ENCODE results near the gene ETFA. TPM values are rescaled to one million over a fixed set of nuclear protein-coding genes. Genes with fewer than 3 reads are reported as not detected.

ETFA gene
- total and polyA plus RNA-seq, 2 donors = 83.5 to 116 TPM

DNA sequence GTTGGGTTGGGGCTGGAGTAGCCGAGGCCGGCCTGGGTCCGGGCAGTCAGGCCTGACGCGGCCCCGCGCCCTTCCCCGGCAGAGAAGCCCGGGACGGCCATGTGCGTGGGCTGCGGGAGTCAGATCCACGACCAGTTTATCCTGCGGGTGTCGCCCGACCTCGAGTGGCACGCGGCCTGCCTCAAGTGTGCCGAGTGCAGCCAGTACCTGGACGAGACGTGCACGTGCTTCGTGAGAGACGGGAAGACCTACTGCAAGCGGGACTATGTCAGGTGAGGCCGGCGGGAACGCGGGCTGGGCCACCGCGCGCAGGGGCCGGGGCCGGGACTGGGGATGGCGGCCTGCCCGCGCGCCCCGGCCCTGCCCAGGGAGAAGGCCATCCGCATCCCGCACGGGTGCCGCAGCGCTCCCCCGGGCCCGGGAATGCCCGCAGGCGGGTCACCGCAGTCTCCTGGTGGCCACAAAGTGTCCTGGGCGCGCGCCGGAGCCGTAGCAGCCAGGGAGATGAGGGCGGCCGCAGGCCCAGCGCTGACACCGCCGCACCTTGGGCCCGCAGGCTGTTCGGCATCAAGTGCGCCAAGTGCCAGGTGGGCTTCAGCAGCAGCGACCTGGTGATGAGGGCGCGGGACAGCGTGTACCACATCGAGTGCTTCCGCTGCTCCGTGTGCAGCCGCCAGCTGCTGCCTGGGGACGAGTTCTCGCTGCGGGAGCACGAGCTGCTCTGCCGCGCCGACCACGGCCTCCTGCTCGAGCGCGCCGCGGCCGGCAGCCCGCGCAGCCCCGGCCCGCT, 26.6 kb upstream of the ETFA start:
- H3K27me3 ChIP-seq (ENCODE audit: control insufficient read depth in 2 of 2, insufficient read depth in 1 of 2, low read length in 1 of 2) = peaks cover 93 to 100% of the 10 kb centered on the region in 2 donors
- no peaks in the 10 kb centered on the region for H3K36me3 ChIP-seq (ENCODE audit: control insufficient read depth in 2 of 2, insufficient read depth in 2 of 2, low read length in 1 of 2)
- peaks cover 23 to 53% of the 10 kb centered on the region in 2 donors for H3K4me1 ChIP-seq (ENCODE audit: control insufficient read depth in 2 of 2, insufficient read depth in 2 of 2, low read length in 2 of 2)
- H3K4me3 ChIP-seq (ENCODE audit: low read length in 2 of 2) = peak overlapping the region in 1 of 2 donors; percentile 0
- H3K27ac ChIP-seq (ENCODE audit: low read depth in 1 of 2, low read length in 1 of 2) = no peak overlapping the region
- peak in 1 of 9 donors; percentile 56 for DNase-seq (ENCODE audit: low read depth in 6 of 9, low spot score in 9 of 9)
- 3% methylated on average over 89 of the region's 89 CpGs for WGBS
- peaks cover 3 to 17% of the 10 kb centered on the region in 2 donors for H3K9me3 ChIP-seq (ENCODE audit: control insufficient read depth in 2 of 2, insufficient read depth in 1 of 2, low read length in 1 of 2)

GRCh38 chr15:76337059-76337695, 25.9 kb upstream of the ETFA start:
- Histone ChIP-seq H3K36me3 (ENCODE audit: control insufficient read depth in 2 of 2, insufficient read depth in 2 of 2, low read length in 1 of 2) (no peaks in the 10 kb centered on the region), H3K4me3 (ENCODE audit: low read length in 2 of 2) (peak overlapping the region in 1 of 2 donors; percentile 36), H3K27me3 (ENCODE audit: control insufficient read depth in 2 of 2, insufficient read depth in 1 of 2, low read length in 1 of 2) (peaks cover 90 to 100% of the 10 kb centered on the region in 2 donors), H3K27ac (ENCODE audit: low read depth in 1 of 2, low read length in 1 of 2) (no peak overlapping the region), H3K4me1 (ENCODE audit: control insufficient read depth in 2 of 2, insufficient read depth in 2 of 2, low read length in 2 of 2) (peaks cover 19 to 51% of the 10 kb centered on the region in 2 donors), H3K9me3 (ENCODE audit: control insufficient read depth in 2 of 2, insufficient read depth in 1 of 2, low read length in 1 of 2) (peaks cover 0 to 17% of the 10 kb centered on the region in 2 donors)
- 7% methylated on average over 25 of the region's 25 CpGs for WGBS
- peak in 1 of 9 donors; percentile 49 for DNase-seq (ENCODE audit: low read depth in 6 of 9, low spot score in 9 of 9)

GRCh38 chr15:76336254-76337058, 25.2 kb upstream of the ETFA start, which contains the start of gene ISL2:
ISL2 (plus strand) TSS chr15:76336773; CDS start chr15:76336884, 111 bp downstream.
- H3K9me3 ChIP-seq (ENCODE audit: control insufficient read depth in 2 of 2, insufficient read depth in 1 of 2, low read length in 1 of 2) = peaks cover 0 to 10% of the 10 kb centered on the region in 2 donors
- no peaks in the 10 kb centered on the region for H3K36me3 ChIP-seq (ENCODE audit: control insufficient read depth in 2 of 2, insufficient read depth in 2 of 2, low read length in 1 of 2)
- peaks cover 83 to 94% of the 10 kb centered on the region in 2 donors for H3K27me3 ChIP-seq (ENCODE audit: control insufficient read depth in 2 of 2, insufficient read depth in 1 of 2, low read length in 1 of 2)
- peak in 1 of 9 donors; percentile 56 for DNase-seq (ENCODE audit: low read depth in 6 of 9, low spot score in 9 of 9)
- H3K27ac ChIP-seq (ENCODE audit: low read depth in 1 of 2, low read length in 1 of 2) = no peak within 1 kb of the TSS
- H3K4me1 ChIP-seq (ENCODE audit: control insufficient read depth in 2 of 2, insufficient read depth in 2 of 2, low read length in 2 of 2) = peaks cover 19 to 47% of the 10 kb centered on the region in 2 donors
- 7% methylated on average over 40 of the region's 40 CpGs for WGBS
- peak within 1 kb of the TSS; percentile 19 to 36 for H3K4me3 ChIP-seq (ENCODE audit: low read length in 2 of 2)

- 5% methylated on average over 39 of the region's 39 CpGs for whole genome bisulfite sequencing
- H3K4me3 ChIP-seq (ENCODE audit: low read length in 2 of 2) = peak overlapping the region; percentile 19 to 36
- no peaks in the 10 kb centered on the region for H3K36me3 ChIP-seq (ENCODE audit: control insufficient read depth in 2 of 2, insufficient read depth in 2 of 2, low read length in 1 of 2)
- H3K27me3 ChIP-seq (ENCODE audit: control insufficient read depth in 2 of 2, insufficient read depth in 1 of 2, low read length in 1 of 2) = peaks cover 79 to 92% of the 10 kb centered on the region in 2 donors
- peaks cover 14 to 44% of the 10 kb centered on the region in 2 donors for H3K4me1 ChIP-seq (ENCODE audit: control insufficient read depth in 2 of 2, insufficient read depth in 2 of 2, low read length in 2 of 2)
- peak in 1 of 9 donors; percentile 47 for DNase-seq (ENCODE audit: low read depth in 6 of 9, low spot score in 9 of 9)
- no peak overlapping the region for H3K27ac ChIP-seq (ENCODE audit: low read depth in 1 of 2, low read length in 1 of 2)
- peaks cover 0 to 10% of the 10 kb centered on the region in 2 donors for H3K9me3 ChIP-seq (ENCODE audit: control insufficient read depth in 2 of 2, insufficient read depth in 1 of 2, low read length in 1 of 2)
Measured at GRCh38 chr15:76335307-76336253, 24.3 kb upstream of the ETFA start.

DNA sequence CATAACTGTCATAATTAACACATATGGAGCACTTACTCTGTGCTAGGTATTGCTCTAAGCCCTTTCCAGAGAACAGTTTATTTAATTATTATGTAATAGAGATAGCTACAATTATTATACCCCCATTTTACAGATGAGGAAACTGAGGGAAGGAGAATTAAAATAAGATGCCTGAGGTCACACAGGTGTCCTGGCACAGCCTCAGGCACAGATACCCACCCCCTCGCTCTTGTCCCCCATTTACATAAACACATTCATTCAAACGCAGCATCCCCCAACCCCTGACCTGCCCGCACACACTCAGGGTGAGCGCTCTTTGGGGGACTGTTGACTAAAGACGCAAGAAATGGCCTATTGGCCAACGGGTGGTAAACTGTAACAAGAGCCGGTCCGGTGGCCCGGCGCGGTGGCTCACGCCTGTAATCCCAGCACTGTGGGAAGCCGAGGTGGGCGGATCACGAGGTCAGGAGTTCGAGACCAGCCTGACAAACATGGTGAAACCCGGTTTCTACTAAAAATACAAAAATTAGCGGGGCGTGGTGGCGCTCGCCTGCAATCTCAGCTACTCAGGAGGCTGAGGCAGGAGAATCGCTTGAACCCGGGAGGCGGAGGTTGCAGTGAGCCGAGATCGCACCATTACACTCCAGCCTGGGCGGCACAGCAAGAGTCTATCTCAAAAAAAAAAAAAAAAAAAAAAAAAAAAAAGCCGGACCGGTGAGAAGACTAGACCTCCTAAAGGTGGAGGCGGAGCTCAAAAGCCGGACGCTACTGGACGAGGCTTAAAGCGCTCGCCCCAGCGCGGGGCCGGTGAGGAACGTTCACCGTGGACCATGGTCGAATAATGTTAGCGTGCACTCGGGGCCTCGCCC, 23.4 kb upstream of the ETFA start:
- WGBS = 32% methylated on average over 44 of the region's 44 CpGs
- peaks cover 71 to 90% of the 10 kb centered on the region in 2 donors for H3K27me3 ChIP-seq (ENCODE audit: control insufficient read depth in 2 of 2, insufficient read depth in 1 of 2, low read length in 1 of 2)
- peaks cover 0 to 10% of the 10 kb centered on the region in 2 donors for H3K9me3 ChIP-seq (ENCODE audit: control insufficient read depth in 2 of 2, insufficient read depth in 1 of 2, low read length in 1 of 2)
- H3K4me1 ChIP-seq (ENCODE audit: control insufficient read depth in 2 of 2, insufficient read depth in 2 of 2, low read length in 2 of 2) = peaks cover 6 to 35% of the 10 kb centered on the region in 2 donors
- DNase-seq (ENCODE audit: low read depth in 6 of 9, low spot score in 9 of 9) = no peak
- H3K36me3 ChIP-seq (ENCODE audit: control insufficient read depth in 2 of 2, insufficient read depth in 2 of 2, low read length in 1 of 2) = no peaks in the 10 kb centered on the region
- H3K27ac ChIP-seq (ENCODE audit: low read depth in 1 of 2, low read length in 1 of 2) = no peak overlapping the region
- H3K4me3 ChIP-seq (ENCODE audit: low read length in 2 of 2) = peak overlapping the region in 1 of 2 donors; percentile 36

DNA sequence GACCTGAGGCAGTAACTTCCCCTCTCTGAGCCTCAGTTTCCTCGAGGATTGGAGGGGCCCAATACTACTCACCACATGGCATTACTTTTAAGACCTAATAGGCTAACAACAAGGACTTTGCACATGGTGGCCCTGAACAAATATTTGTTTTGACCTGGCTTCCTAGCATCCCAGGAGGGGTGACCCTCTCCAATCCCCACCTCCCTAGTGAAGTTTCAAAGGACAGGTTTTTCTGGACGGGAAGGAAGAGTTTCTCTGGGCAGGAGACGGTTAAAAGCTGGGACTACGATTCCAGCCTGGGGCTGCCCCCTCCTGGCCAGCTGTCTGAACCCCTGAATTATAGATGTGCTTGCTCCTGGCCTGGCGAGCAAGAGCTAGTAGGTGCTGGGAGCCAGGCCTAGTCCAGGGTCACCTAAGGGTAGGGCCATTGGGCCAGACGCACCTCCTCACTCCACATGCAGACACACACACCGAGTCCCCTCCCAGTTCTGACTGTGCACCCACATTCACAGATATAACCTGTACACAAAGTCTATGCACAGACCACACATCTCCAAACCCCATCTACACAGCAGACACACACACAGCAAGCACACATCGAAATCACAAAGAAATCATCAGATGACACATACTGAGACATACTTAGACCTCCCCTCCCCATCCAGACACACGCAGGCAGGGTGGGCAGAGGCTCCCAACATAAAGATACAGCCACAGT, 22.6 kb upstream of the ETFA start:
- Histone ChIP-seq H3K9me3 (ENCODE audit: control insufficient read depth in 2 of 2, insufficient read depth in 1 of 2, low read length in 1 of 2) (peaks cover 0 to 10% of the 10 kb centered on the region in 2 donors), H3K4me3 (ENCODE audit: low read length in 2 of 2) (no peak overlapping the region), H3K27me3 (ENCODE audit: control insufficient read depth in 2 of 2, insufficient read depth in 1 of 2, low read length in 1 of 2) (peaks cover 63 to 90% of the 10 kb centered on the region in 2 donors), H3K36me3 (ENCODE audit: control insufficient read depth in 2 of 2, insufficient read depth in 2 of 2, low read length in 1 of 2) (no peaks in the 10 kb centered on the region), H3K27ac (ENCODE audit: low read depth in 1 of 2, low read length in 1 of 2) (no peak overlapping the region), H3K4me1 (ENCODE audit: control insufficient read depth in 2 of 2, insufficient read depth in 2 of 2, low read length in 2 of 2) (peaks cover 6 to 30% of the 10 kb centered on the region in 2 donors)
- DNase-seq (ENCODE audit: low read depth in 6 of 9, low spot score in 9 of 9) = no peak
- WGBS = 60% methylated on average over 9 of the region's 9 CpGs

GRCh38 chr15:76333309-76333708, 22.0 kb upstream of the ETFA start:
- Histone ChIP-seq H3K4me3 (ENCODE audit: low read length in 2 of 2) (no peak overlapping the region), H3K9me3 (ENCODE audit: control insufficient read depth in 2 of 2, insufficient read depth in 1 of 2, low read length in 1 of 2) (peaks cover 0 to 10% of the 10 kb centered on the region in 2 donors), H3K4me1 (ENCODE audit: control insufficient read depth in 2 of 2, insufficient read depth in 2 of 2, low read length in 2 of 2) (peaks cover 6 to 30% of the 10 kb centered on the region in 2 donors), H3K36me3 (ENCODE audit: control insufficient read depth in 2 of 2, insufficient read depth in 2 of 2, low read length in 1 of 2) (no peaks in the 10 kb centered on the region), H3K27ac (ENCODE audit: low read depth in 1 of 2, low read length in 1 of 2) (no peak overlapping the region), H3K27me3 (ENCODE audit: control insufficient read depth in 2 of 2, insufficient read depth in 1 of 2, low read length in 1 of 2) (peaks cover 58 to 88% of the 10 kb centered on the region in 2 donors)
- WGBS = 100% methylated on average over 1 of the region's 1 CpG
- no peak for DNase-seq (ENCODE audit: low read depth in 6 of 9, low spot score in 9 of 9)
